ENCODE measurements around the gene LIMCH1. TPM values are rescaled to one million over a fixed set of nuclear protein-coding genes. Genes with fewer than 3 reads are reported as not detected.
"Not testable (repeated sequence)": the region's sequence is repeated elsewhere in the genome, so short reads cannot be mapped to it uniquely, and the experiment has no call there.

Gene LIMCH1
- total RNA-seq, 2 donors from 2014 or later = 3.1 to 5.8 TPM

DNA sequence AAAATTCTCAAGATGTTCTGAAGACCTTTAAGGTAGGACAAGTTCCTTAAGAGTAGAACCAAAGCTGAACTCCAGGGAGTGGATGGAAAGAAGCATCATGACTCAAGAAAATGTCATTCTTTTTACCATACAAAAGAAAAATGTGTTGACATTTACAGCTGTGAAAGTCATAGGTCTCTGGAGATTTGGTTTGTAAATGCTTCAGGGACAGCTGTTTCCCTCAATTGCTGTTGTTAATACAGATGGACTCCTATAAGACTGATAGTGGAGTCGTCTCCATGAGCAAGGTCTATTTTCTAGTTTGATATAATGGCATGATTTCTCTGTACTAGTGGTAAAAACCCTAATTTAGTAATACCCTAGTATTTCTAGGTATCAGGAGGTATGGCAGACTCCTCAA is 108.9 kb downstream of the LIMCH1 start:
- Mint-ChIP-seq H3K27me3 (ENCODE audit: insufficient read depth) (peaks cover 44% of the 10 kb centered on the region), H3K4me1 (peaks cover 7% of the 10 kb centered on the region), H3K9me3 (no peaks in the 10 kb centered on the region), H3K36me3 (ENCODE audit: low read depth) (no peaks in the 10 kb centered on the region), H3K4me3 (no peak overlapping the region), H3K27ac (no peak overlapping the region)
- Histone ChIP-seq H3K27ac (ENCODE audit: low read depth, low read length) (no peak overlapping the region), H3K4me1 (ENCODE audit: control insufficient read depth, insufficient read depth, low read length) (no peaks in the 10 kb centered on the region), H3K36me3 (ENCODE audit: control insufficient read depth, insufficient read depth, low read length) (no peaks in the 10 kb centered on the region), H3K27me3 (ENCODE audit: control insufficient read depth, insufficient read depth, low read length, poor library complexity, severe bottlenecking) (no peaks in the 10 kb centered on the region), H3K4me3 (ENCODE audit: low read length) (no peak overlapping the region), H3K9ac (ENCODE audit: extremely low read depth, low read length, poor library complexity, severe bottlenecking) (no peak overlapping the region), H3K9me3 (ENCODE audit: control insufficient read depth, low read length) (no peaks in the 10 kb centered on the region)
- DNase-seq = no peak
- WGBS, 2 experiments (ENCODE audit: insufficient coverage in 1 of 2, insufficient read length in 1 of 2) = 92 to 100% methylated on average over 1 of the region's 1 CpG
- TF ChIP-seq, protein P1, sequence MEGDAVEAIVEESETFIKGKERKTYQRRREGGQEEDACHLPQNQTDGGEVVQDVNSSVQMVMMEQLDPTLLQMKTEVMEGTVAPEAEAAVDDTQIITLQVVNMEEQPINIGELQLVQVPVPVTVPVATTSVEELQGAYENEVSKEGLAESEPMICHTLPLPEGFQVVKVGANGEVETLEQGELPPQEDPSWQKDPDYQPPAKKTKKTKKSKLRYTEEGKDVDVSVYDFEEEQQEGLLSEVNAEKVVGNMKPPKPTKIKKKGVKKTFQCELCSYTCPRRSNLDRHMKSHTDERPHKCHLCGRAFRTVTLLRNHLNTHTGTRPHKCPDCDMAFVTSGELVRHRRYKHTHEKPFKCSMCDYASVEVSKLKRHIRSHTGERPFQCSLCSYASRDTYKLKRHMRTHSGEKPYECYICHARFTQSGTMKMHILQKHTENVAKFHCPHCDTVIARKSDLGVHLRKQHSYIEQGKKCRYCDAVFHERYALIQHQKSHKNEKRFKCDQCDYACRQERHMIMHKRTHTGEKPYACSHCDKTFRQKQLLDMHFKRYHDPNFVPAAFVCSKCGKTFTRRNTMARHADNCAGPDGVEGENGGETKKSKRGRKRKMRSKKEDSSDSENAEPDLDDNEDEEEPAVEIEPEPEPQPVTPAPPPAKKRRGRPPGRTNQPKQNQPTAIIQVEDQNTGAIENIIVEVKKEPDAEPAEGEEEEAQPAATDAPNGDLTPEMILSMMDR (conservative IDR thresholded peaks at IDR 0.05) = no peak

- 88 to 100% methylated on average over 2 to 3 of the region's 3 CpGs for WGBS, 2 experiments (ENCODE audit: insufficient coverage in 1 of 2, insufficient read length in 1 of 2)
- Mint-ChIP-seq H3K4me1 (peaks cover 7% of the 10 kb centered on the region), H3K27ac (no peak overlapping the region), H3K4me3 (no peak overlapping the region), H3K36me3 (ENCODE audit: low read depth) (no peaks in the 10 kb centered on the region), H3K9me3 (no peaks in the 10 kb centered on the region), H3K27me3 (ENCODE audit: insufficient read depth) (peaks cover 45% of the 10 kb centered on the region)
- H3K4me1 ChIP-seq (ENCODE audit: control insufficient read depth, insufficient read depth, low read length) = no peaks in the 10 kb centered on the region
- no peak overlapping the region for H3K27ac ChIP-seq (ENCODE audit: low read depth, low read length)
- H3K27me3 ChIP-seq (ENCODE audit: control insufficient read depth, insufficient read depth, low read length, poor library complexity, severe bottlenecking) = no peaks in the 10 kb centered on the region
- no peak overlapping the region for H3K4me3 ChIP-seq (ENCODE audit: low read length)
- H3K36me3 ChIP-seq (ENCODE audit: control insufficient read depth, insufficient read depth, low read length) = no peaks in the 10 kb centered on the region
- H3K9me3 ChIP-seq (ENCODE audit: control insufficient read depth, low read length) = no peaks in the 10 kb centered on the region
- H3K9ac ChIP-seq (ENCODE audit: extremely low read depth, low read length, poor library complexity, severe bottlenecking) = no peak overlapping the region
- DNase-seq = no peak
- TF ChIP-seq, protein P1 (conservative IDR thresholded peaks at IDR 0.05) = no peak
Measured at GRCh38 chr4:41647383-41647782, 109.4 kb downstream of the LIMCH1 start.

DNA sequence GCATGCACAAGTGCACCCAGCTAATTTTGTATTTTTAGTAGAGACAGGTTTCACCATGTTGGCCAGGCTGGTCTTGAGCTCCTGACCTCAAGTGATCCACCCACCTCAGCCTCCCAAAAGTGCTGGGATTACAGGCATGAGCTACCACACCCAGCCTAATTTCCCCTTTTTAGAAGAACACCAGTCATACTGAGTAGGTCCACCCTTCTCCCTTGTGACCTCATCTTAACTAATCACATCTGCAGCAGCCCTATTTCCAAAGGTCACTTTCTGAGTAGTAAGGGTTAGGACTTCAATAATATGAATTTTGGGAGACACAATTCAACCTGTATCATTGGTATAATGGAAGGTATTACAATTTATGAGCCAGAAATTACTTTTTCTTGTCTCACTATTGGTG is 113.2 kb downstream of the LIMCH1 start:
- not testable (repeated sequence) for H3K9ac ChIP-seq (ENCODE audit: extremely low read depth, low read length, poor library complexity, severe bottlenecking); H3K36me3 ChIP-seq (ENCODE audit: control insufficient read depth, insufficient read depth, low read length); H3K4me3 Mint-ChIP-seq; H3K4me1 Mint-ChIP-seq; H3K27ac ChIP-seq (ENCODE audit: low read depth, low read length); H3K9me3 Mint-ChIP-seq; H3K4me3 ChIP-seq (ENCODE audit: low read length); H3K36me3 Mint-ChIP-seq (ENCODE audit: low read depth); H3K4me1 ChIP-seq (ENCODE audit: control insufficient read depth, insufficient read depth, low read length); H3K27ac Mint-ChIP-seq; H3K27me3 ChIP-seq (ENCODE audit: control insufficient read depth, insufficient read depth, low read length, poor library complexity, severe bottlenecking); DNase-seq; H3K9me3 ChIP-seq (ENCODE audit: control insufficient read depth, low read length)
- H3K27me3 Mint-ChIP-seq (ENCODE audit: insufficient read depth) = peaks cover 24% of the 10 kb centered on the region

DNA sequence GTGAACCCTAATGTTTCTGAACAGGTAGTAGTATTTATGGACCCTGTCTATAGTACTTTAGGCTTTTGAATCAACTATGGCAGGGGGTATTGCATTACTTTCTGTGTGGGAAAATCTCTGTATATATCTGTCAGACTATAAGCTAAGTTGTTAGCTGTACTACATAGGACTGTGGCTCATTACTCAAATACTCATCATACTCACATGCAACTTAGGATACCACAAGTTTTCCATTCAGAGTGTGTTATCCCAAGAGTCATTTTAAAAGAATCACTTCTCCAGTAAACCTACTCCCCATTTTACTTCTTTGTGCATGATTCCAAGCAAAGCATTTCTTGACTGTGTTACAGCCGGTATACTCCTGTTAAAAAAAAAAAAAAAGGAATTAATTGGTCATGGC is 115.0 kb downstream of the LIMCH1 start:
- Mint-ChIP-seq H3K27me3 (ENCODE audit: insufficient read depth) (peaks cover 10% of the 10 kb centered on the region), H3K4me3 (no peak overlapping the region), H3K27ac (no peak overlapping the region), H3K36me3 (ENCODE audit: low read depth) (no peaks in the 10 kb centered on the region), H3K9me3 (no peaks in the 10 kb centered on the region), H3K4me1 (no peaks in the 10 kb centered on the region)
- Histone ChIP-seq H3K4me3 (ENCODE audit: low read length) (no peak overlapping the region), H3K4me1 (ENCODE audit: control insufficient read depth, insufficient read depth, low read length) (no peaks in the 10 kb centered on the region), H3K9me3 (ENCODE audit: control insufficient read depth, low read length) (no peaks in the 10 kb centered on the region), H3K9ac (ENCODE audit: extremely low read depth, low read length, poor library complexity, severe bottlenecking) (no peak overlapping the region), H3K36me3 (ENCODE audit: control insufficient read depth, insufficient read depth, low read length) (no peaks in the 10 kb centered on the region), H3K27ac (ENCODE audit: low read depth, low read length) (no peak overlapping the region), H3K27me3 (ENCODE audit: control insufficient read depth, insufficient read depth, low read length, poor library complexity, severe bottlenecking) (no peaks in the 10 kb centered on the region)
- no peak for DNase-seq
- WGBS, 2 experiments (ENCODE audit: insufficient coverage in 1 of 2, insufficient read length in 1 of 2) = 88% methylated on average over 1 of the region's 1 CpG; no CpG with 5 or more reads in 1 of the 2 experiments
- TF ChIP-seq, protein P1 (conservative IDR thresholded peaks at IDR 0.05) = no peak
